Sigmoid colon (tissue), 4 donors: Measurements from ENCODE around the gene IL12RB2.

ENCODE experiments used
- EP300 ChIP-seq, 4 donors: sonication (generic); formaldehyde crosslinking; IDR thresholded peaks; one replicate each; pipeline ENCODE4 v1.6.1; 2017; ENCODE audit warnings: antibody characterized with exemption in 4 of 4
- POLR2AphosphoS5 ChIP-seq, 4 donors: sonication (generic); formaldehyde crosslinking; IDR thresholded peaks; one replicate each; pipeline ENCODE4 v1.6.1; 2017; ENCODE audit warnings: antibody characterized with exemption in 4 of 4
- TF ChIP-seq, protein P1 (sequence below), 4 experiments: fragments of 450-650 bp in 3 of 4; fragments of 200-600 bp in 1 of 4; IDR thresholded peaks; one replicate each; pipeline ENCODE4 v1.5.1; 2016 to 2019; ENCODE audit warnings: antibody characterized with exemption in 4 of 4, mild to moderate bottlenecking in 3 of 4, moderate library complexity in 2 of 4

DNA sequence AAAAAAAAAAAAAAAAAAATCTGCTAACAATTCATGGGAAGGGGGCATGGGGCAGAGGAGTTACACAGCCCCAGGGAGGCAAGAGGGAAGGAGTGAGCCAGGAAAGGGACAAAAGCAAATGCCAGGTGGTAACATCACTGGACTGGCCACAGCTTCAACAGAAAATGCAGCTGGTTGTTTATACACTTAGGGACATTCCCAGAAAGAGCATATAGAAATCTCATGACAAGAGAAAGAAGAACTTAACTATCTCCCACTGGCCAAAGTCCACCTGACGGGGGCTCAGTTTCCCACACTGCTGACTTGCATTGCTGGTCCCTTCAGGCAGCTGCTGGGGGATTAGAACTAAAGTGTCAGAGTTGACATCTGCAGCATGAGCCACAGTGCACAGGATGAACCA, 14.8 kb downstream of the IL12RB2 start:
- TF ChIP-seq, protein P1, sequence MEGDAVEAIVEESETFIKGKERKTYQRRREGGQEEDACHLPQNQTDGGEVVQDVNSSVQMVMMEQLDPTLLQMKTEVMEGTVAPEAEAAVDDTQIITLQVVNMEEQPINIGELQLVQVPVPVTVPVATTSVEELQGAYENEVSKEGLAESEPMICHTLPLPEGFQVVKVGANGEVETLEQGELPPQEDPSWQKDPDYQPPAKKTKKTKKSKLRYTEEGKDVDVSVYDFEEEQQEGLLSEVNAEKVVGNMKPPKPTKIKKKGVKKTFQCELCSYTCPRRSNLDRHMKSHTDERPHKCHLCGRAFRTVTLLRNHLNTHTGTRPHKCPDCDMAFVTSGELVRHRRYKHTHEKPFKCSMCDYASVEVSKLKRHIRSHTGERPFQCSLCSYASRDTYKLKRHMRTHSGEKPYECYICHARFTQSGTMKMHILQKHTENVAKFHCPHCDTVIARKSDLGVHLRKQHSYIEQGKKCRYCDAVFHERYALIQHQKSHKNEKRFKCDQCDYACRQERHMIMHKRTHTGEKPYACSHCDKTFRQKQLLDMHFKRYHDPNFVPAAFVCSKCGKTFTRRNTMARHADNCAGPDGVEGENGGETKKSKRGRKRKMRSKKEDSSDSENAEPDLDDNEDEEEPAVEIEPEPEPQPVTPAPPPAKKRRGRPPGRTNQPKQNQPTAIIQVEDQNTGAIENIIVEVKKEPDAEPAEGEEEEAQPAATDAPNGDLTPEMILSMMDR (IDR thresholded peaks at IDR 0.05), result no peak
- no peak for TF ChIP-seq EP300 (IDR thresholded peaks at IDR 0.05)
- no peak for TF ChIP-seq POLR2AphosphoS5 (IDR thresholded peaks at IDR 0.05)
